Medulla oblongata (tissue), 1 donor: Measurements from ENCODE around the gene NCKAP5.

Experiments used
- DNase-seq: peaks from one replicate; pipeline ENCODE4 v3.0.0-alpha.2; 2015; ENCODE audit errors: extremely low spot score

The NCKAP5 gene

GRCh38 chr2:133266926-133267590 lies 301.2 kb downstream of the NCKAP5 start:
- DNase-seq: no peak

- no peak for DNase-seq
Measured at GRCh38 chr2:133266041-133266925, 302.0 kb downstream of the NCKAP5 start.

- DNase-seq: peak; percentile 48
Measured at GRCh38 chr2:133265432-133265949, 302.8 kb downstream of the NCKAP5 start.

- no peak for DNase-seq
Measured at GRCh38 chr2:133264989-133265401, 303.3 kb downstream of the NCKAP5 start.

GRCh38 chr2:133262893-133263292 lies 305.4 kb downstream of the NCKAP5 start:
- no peak for DNase-seq

- peak; percentile 62 for DNase-seq
Measured at GRCh38 chr2:133255360-133255759, 312.9 kb downstream of the NCKAP5 start.

- DNase-seq: no peak
Measured at GRCh38 chr2:133253793-133254192, 314.5 kb downstream of the NCKAP5 start.

GRCh38 chr2:133252780-133253355 lies 315.4 kb downstream of the NCKAP5 start:
- DNase-seq: no peak

GRCh38 chr2:133249362-133249761 lies 318.9 kb downstream of the NCKAP5 start:
- DNase-seq: no peak

GRCh38 chr2:133248264-133248663 lies 320.0 kb downstream of the NCKAP5 start:
- DNase-seq: no peak

- peak; percentile 80 for DNase-seq
Measured at GRCh38 chr2:133247631-133248030, 320.6 kb downstream of the NCKAP5 start.

GRCh38 chr2:133241224-133241571 lies 327.1 kb downstream of the NCKAP5 start:
- DNase-seq: no peak

GRCh38 chr2:133240491-133241223 lies 327.6 kb downstream of the NCKAP5 start:
- peak; percentile 33 for DNase-seq

- DNase-seq: no peak
Measured at GRCh38 chr2:133235968-133236367, 332.3 kb downstream of the NCKAP5 start.

- DNase-seq: no peak
Measured at GRCh38 chr2:133232556-133232955, 335.7 kb downstream of the NCKAP5 start.

GRCh38 chr2:133231264-133231663 lies 337.0 kb downstream of the NCKAP5 start:
- DNase-seq: no peak

GRCh38 chr2:133229974-133230373 lies 338.3 kb downstream of the NCKAP5 start:
- no peak for DNase-seq

GRCh38 chr2:133223226-133223625 lies 345.0 kb downstream of the NCKAP5 start:
- no peak for DNase-seq

- no peak for DNase-seq
Measured at GRCh38 chr2:133221398-133221797, 346.9 kb downstream of the NCKAP5 start.

- no peak for DNase-seq
Measured at GRCh38 chr2:133218204-133218603, 350.1 kb downstream of the NCKAP5 start.

GRCh38 chr2:133215477-133215876 lies 352.8 kb downstream of the NCKAP5 start:
- DNase-seq: no peak

GRCh38 chr2:133213651-133214050 lies 354.6 kb downstream of the NCKAP5 start:
- no peak for DNase-seq
